H1 (cell line): ENCODE data around the gene TCF7L1. TPM values are rescaled to one million over a fixed set of nuclear protein-coding genes. Genes with fewer than 3 reads are reported as not detected.

Experiments
- CTCF ChIA-PET: fragments of 300-600 bp; sonication (Branson Sonifier 250); formaldehyde crosslinking; loops from one replicate; lab custom pipeline; 2021; ENCODE audit not compliant: partially characterized antibody; lab: Charles Lee
- POLR2A ChIA-PET: fragments of 300-600 bp; sonication (Branson Sonifier 250); formaldehyde crosslinking; loops from one replicate; lab custom pipeline; 2021; ENCODE audit warnings: inconsistent platforms; ENCODE audit not compliant: partially characterized antibody; lab: Charles Lee
- DNase-seq, 2 experiments: peaks; one replicate each; pipeline versions ENCODE4 v3.0.0 to v3.0.0-alpha.2; 2010 to 2022; ENCODE audit warnings: low spot score in 2 of 2, low read depth in 1 of 2, mixed read lengths in 1 of 2
- FAIRE-seq: peaks from 2 replicates; lab custom pipeline; 2011; peaks lifted over from hg19 to GRCh38; lab: Jason Lieb, UNC
- H2AFZ ChIP-seq: 2 replicates; pipeline ENCODE4 v1.8.1; 2012; ENCODE audit warnings: low read length, inconsistent platforms
- H2AK5ac ChIP-seq: 2 replicates; pipeline ENCODE4 v1.6.1; 2013; ENCODE audit warnings: low read depth, low read length
- H2BK120ac ChIP-seq: replicated peaks from 2 replicates; pipeline ENCODE3; 2013; ENCODE audit warnings: low read depth, low read length, inconsistent platforms
- H2BK12ac ChIP-seq: 2 replicates; pipeline ENCODE4 v1.6.1; 2013; ENCODE audit warnings: low read depth, low read length
- H2BK15ac ChIP-seq: 2 replicates; pipeline ENCODE4 v1.6.1; 2013; ENCODE audit warnings: low read length
- H2BK20ac ChIP-seq: 2 replicates; pipeline ENCODE4 v1.6.1; 2013; ENCODE audit warnings: low read length
- H2BK5ac ChIP-seq: 2 replicates; pipeline ENCODE4 v1.6.1; 2013; ENCODE audit warnings: low read depth, low read length
- H3K14ac ChIP-seq: 2 replicates; pipeline ENCODE4 v1.6.1; 2013; ENCODE audit warnings: inconsistent platforms; ENCODE audit not compliant: insufficient read length
- H3K18ac ChIP-seq: 2 replicates; pipeline ENCODE4 v1.6.1; 2013; ENCODE audit warnings: low read length; ENCODE audit errors: extremely low read depth
- H3K23ac ChIP-seq: 2 replicates; pipeline ENCODE4 v1.6.1; 2013; ENCODE audit warnings: inconsistent platforms; ENCODE audit not compliant: insufficient read length
- H3K23me2 ChIP-seq: 2 replicates; pipeline ENCODE4 v1.6.1; 2013; ENCODE audit warnings: low read depth, low read length
- H3K27ac ChIP-seq: 2 replicates; pipeline ENCODE4 v1.6.1; 2011; ENCODE audit warnings: low read depth, low read length, inconsistent platforms
- H3K27me3 ChIP-seq, 4 experiments: replicated peaks in 1 of 4; 1 replicate in 1 of 4; 2 replicates in 3 of 4; pipeline versions ENCODE4 v1.6.1 to v1.8.1; 2011 to 2013; ENCODE audit warnings: low read length in 3 of 4, mild to moderate bottlenecking in 3 of 4, inconsistent platforms in 2 of 4, mixed read lengths in 2 of 4, moderate library complexity in 1 of 4; ENCODE audit not compliant: control insufficient read depth in 3 of 4, insufficient read depth in 3 of 4; ENCODE audit errors: extremely low read depth in 1 of 4
- H3K36me3 ChIP-seq, 4 experiments: 2 replicates each; pipeline versions ENCODE4 v1.6.1 to v1.8.1; 2011 to 2013; ENCODE audit warnings: mild to moderate bottlenecking in 4 of 4, low read length in 3 of 4, moderate library complexity in 2 of 4, control low read depth in 1 of 4, inconsistent platforms in 1 of 4; ENCODE audit not compliant: insufficient read depth in 4 of 4, control insufficient read depth in 2 of 4
- H3K4ac ChIP-seq: replicated peaks from 2 replicates; pipeline ENCODE3; 2013; ENCODE audit warnings: low read length, low read depth, mixed read lengths, inconsistent platforms; ENCODE audit not compliant: insufficient read length
- H3K4me1 ChIP-seq, 4 experiments: replicated peaks in 1 of 4; 1 replicate in 1 of 4; 2 replicates in 3 of 4; pipeline versions ENCODE4 v1.6.1 to v1.8.1; 2011 to 2013; ENCODE audit warnings: low read length in 3 of 4, inconsistent platforms in 2 of 4, mixed read lengths in 1 of 4; ENCODE audit not compliant: insufficient read depth in 4 of 4, control insufficient read depth in 3 of 4
- H3K4me2 ChIP-seq, 2 experiments: 2 replicates each; pipeline versions ENCODE4 v1.6.1 to v1.8.1; 2011 to 2013; ENCODE audit warnings: low read depth in 2 of 2, low read length in 2 of 2, control low read depth in 1 of 2, inconsistent platforms in 1 of 2, mild to moderate bottlenecking in 1 of 2; ENCODE audit not compliant: insufficient read depth in 1 of 2
- H3K4me3 ChIP-seq, 4 experiments: fragments of 200-600, 300-600 bp in 1 of 4; sonication (generic), shearing (Covaris generic), sonication (Bioruptor Twin) in 1 of 4; 2 replicates each; pipeline versions ENCODE4 v1.5.1 to v1.8.1; 2011 to 2016; ENCODE audit warnings: low read length in 4 of 4, low read depth in 3 of 4, control low read depth in 2 of 4, inconsistent platforms in 2 of 4, mild to moderate bottlenecking in 2 of 4, mixed read lengths in 1 of 4, moderate library complexity in 1 of 4; ENCODE audit not compliant: insufficient read depth in 2 of 4; ENCODE audit errors: extremely low read depth in 1 of 4
- H3K56ac ChIP-seq: replicated peaks from 2 replicates; pipeline ENCODE3; 2013; ENCODE audit warnings: low read depth, mild to moderate bottlenecking, mixed read lengths, low read length, inconsistent platforms; ENCODE audit not compliant: insufficient read length
- H3K79me1 ChIP-seq: 2 replicates; pipeline ENCODE4 v1.6.1; 2013; ENCODE audit warnings: low read depth, low read length, control low read depth
- H3K79me2 ChIP-seq, 2 experiments: 2 replicates each; pipeline versions ENCODE4 v1.6.1 to v1.8.1; 2012 to 2013; ENCODE audit warnings: low read length in 2 of 2, mild to moderate bottlenecking in 2 of 2, inconsistent platforms in 1 of 2; ENCODE audit not compliant: insufficient read depth in 2 of 2, control insufficient read depth in 1 of 2
- H3K9ac ChIP-seq, 4 experiments: replicated peaks in 1 of 4; 1 replicate in 1 of 4; 2 replicates in 3 of 4; pipeline versions ENCODE4 v1.6.1 to v1.8.1; 2011 to 2013; ENCODE audit warnings: low read depth in 3 of 4, low read length in 3 of 4, control low read depth in 2 of 4, mild to moderate bottlenecking in 2 of 4, moderate library complexity in 2 of 4, inconsistent platforms in 1 of 4; ENCODE audit errors: extremely low read depth in 1 of 4
- H3K9me3 ChIP-seq, 2 experiments: 2 replicates each; pipeline versions ENCODE4 v1.6.1 to v1.8.1; 2012 to 2013; ENCODE audit warnings: mild to moderate bottlenecking in 2 of 2, moderate library complexity in 2 of 2, control low read depth in 1 of 2, inconsistent platforms in 1 of 2, low read depth in 1 of 2, low read length in 1 of 2, mixed read lengths in 1 of 2; ENCODE audit not compliant: insufficient read depth in 2 of 2
- H4K20me1 ChIP-seq, 2 experiments: replicated peaks in 1 of 2; 2 replicates each; pipeline versions ENCODE3 to v1.8.1; 2011 to 2013; ENCODE audit warnings: inconsistent platforms in 2 of 2, low read length in 2 of 2, mild to moderate bottlenecking in 1 of 2; ENCODE audit not compliant: insufficient read depth in 2 of 2, control insufficient read depth in 1 of 2
- H4K5ac ChIP-seq: 2 replicates; pipeline ENCODE4 v1.6.1; 2013; ENCODE audit warnings: low read length, low read depth, mixed read lengths, inconsistent platforms; ENCODE audit not compliant: insufficient read length
- H4K8ac ChIP-seq: 2 replicates; pipeline ENCODE4 v1.8.0; 2013; ENCODE audit warnings: mild to moderate bottlenecking, moderate library complexity, low read length, inconsistent platforms; ENCODE audit not compliant: insufficient read depth; ENCODE audit errors: extremely low read depth
- H4K91ac ChIP-seq: replicated peaks from 2 replicates; pipeline ENCODE3; 2013; ENCODE audit warnings: low read length, mixed read lengths, inconsistent platforms; ENCODE audit not compliant: insufficient read length
- ATF3 ChIP-seq: IDR thresholded peaks from 2 replicates; pipeline ENCODE4 v1.6.1; 2011; ENCODE audit warnings: low read depth, mild to moderate bottlenecking, low read length; ENCODE audit not compliant: insufficient read depth
- CTCF ChIP-seq, 3 experiments: IDR thresholded peaks; 1 replicate in 2 of 3; 2 replicates in 1 of 3; pipeline versions ENCODE4 v1.5.1 to v1.6.1; 2011; ENCODE audit warnings: low read length in 3 of 3, mild to moderate bottlenecking in 3 of 3, inconsistent platforms in 2 of 3, low read depth in 1 of 3, moderate library complexity in 1 of 3; ENCODE audit not compliant: insufficient read depth in 1 of 3; ENCODE audit errors: control extremely low read depth in 1 of 3
- EGR1 ChIP-seq: IDR thresholded peaks from 2 replicates; pipeline ENCODE4 v1.6.1; 2011; ENCODE audit warnings: low read depth, low read length, borderline replicate concordance
- FOSL1 ChIP-seq: IDR thresholded peaks from 2 replicates; pipeline ENCODE4 v1.6.1; 2011; ENCODE audit warnings: mild to moderate bottlenecking, low read depth, low read length, moderate library complexity; ENCODE audit not compliant: insufficient read depth
- KDM1A ChIP-seq: fragments of 200-600, 300-600 bp; sonication (generic); IDR thresholded peaks from 2 replicates; pipeline ENCODE4 v1.7.1; 2016; ENCODE audit warnings: mild to moderate bottlenecking, low read length, borderline replicate concordance
- NANOG ChIP-seq: IDR thresholded peaks from 2 replicates; pipeline ENCODE4 v1.6.1; 2011; ENCODE audit warnings: low read length, low read depth, mild to moderate bottlenecking, inconsistent platforms; ENCODE audit not compliant: insufficient read depth, poor library complexity, severe bottlenecking
- POLR2A ChIP-seq, 2 experiments: IDR thresholded peaks; 1 replicate in 1 of 2; 2 replicates in 1 of 2; pipeline ENCODE4 v1.6.1; 2011; ENCODE audit warnings: low read depth in 2 of 2, low read length in 2 of 2, mild to moderate bottlenecking in 2 of 2; ENCODE audit errors: control extremely low read depth in 1 of 2
- RBBP5 ChIP-seq: IDR thresholded peaks from 2 replicates; pipeline ENCODE4 v1.7.1; 2012; ENCODE audit warnings: low read depth, mild to moderate bottlenecking, inconsistent platforms, low read length, moderate library complexity, borderline replicate concordance
- SP1 ChIP-seq: IDR thresholded peaks from 2 replicates; pipeline ENCODE4 v1.6.1; 2011; ENCODE audit warnings: low read depth, low read length
- YY1 ChIP-seq: IDR thresholded peaks from 2 replicates; pipeline ENCODE4 v1.6.1; 2011; ENCODE audit warnings: low read depth, mild to moderate bottlenecking, low read length
- WGBS, 2 experiments: shearing (Covaris generic) in 1 of 2; methylation state at CpG; one replicate each; pipeline versions ENCODE4 v1.1.6 to v1.1.7; 2013 to 2015; ENCODE audit warnings: low lambda C conversion rate in 2 of 2, mixed read lengths in 2 of 2, inconsistent platforms in 1 of 2, low coverage in 1 of 2, missing lambda C conversion rate in 1 of 2; ENCODE audit not compliant: insufficient replicate concordance in 2 of 2, insufficient coverage in 1 of 2, insufficient read length in 1 of 2; ENCODE audit errors: extremely low coverage in 1 of 2, missing lambda C conversion rate in 1 of 2; 5-methylcytosine and 5-hydroxymethylcytosine counted together
- polyA plus RNA-seq, 7 experiments: library from polyadenylated mRNA; depleted of rRNA in 3 of 7; stranded (reverse) in 5 of 7; unstranded in 2 of 7; fragments of >200 nt in 5 of 7; fragments of 200-250 nt in 2 of 7; gene quantifications; 1 replicate in 5 of 7; 2 replicates in 1 of 7; 4 replicates in 1 of 7; pipeline versions ENCODE4 v1.2.1 to v1.2.3, GENCODE V29; 2011 to 2013; ENCODE audit warnings: missing spikeins in 2 of 7, mixed read lengths in 2 of 7
- total RNA-seq: library from RNA; stranded (reverse); fragmentation: NEBNext Ultra II Directional; extraction: Animal tissue kit (Norgen Biotek cat#: 25700); gene quantifications from 2 replicates; pipeline ENCODE4 v1.2.1, GENCODE V29; 2021

TCF7L1 gene
- total and polyA plus RNA-seq, 2 of the 8 experiments (the other 6 are each of a cell fraction or from before 2014, with no cell fraction given): 27.5 to 108 TPM

- Histone ChIP-seq H4K20me1 (peaks cover 7 to 24% of the 10 kb centered on the region in 2 experiments), H3K23ac (no peak overlapping the region), H3K4me1 (peaks cover 29 to 45% (median 37%) of the 10 kb centered on the region in 4 experiments), H3K36me3 (no peaks in the 10 kb centered on the region), H2BK20ac (no peak overlapping the region), H3K4me3 (peak overlapping the region in 1 of 4 experiments; percentile 35; a peak in 1 of 8 replicates), H2AFZ (no peak overlapping the region), H3K4me2 (peak overlapping the region; percentile 54 to 73), H3K18ac (peak overlapping the region; percentile 72), H2BK5ac (0 out of 2 replicates have a peak overlapping the region, but pooled peaks have one; percentile 41), H2AK5ac (peak overlapping the region; percentile 68; the same call in 1 of the 2 replicates), H2BK12ac (peak overlapping the region; percentile 94; the same call in 1 of the 2 replicates), H3K27ac (peak overlapping the region; percentile 42), H3K4ac (no peak overlapping the region), H3K9ac (no peak overlapping the region; a peak in 1 of 7 replicates), H2BK15ac (no peak overlapping the region; the same call in 1 of the 2 replicates), H3K23me2 (no peaks in the 10 kb centered on the region), H3K79me2 (peaks cover 0 to 85% of the 10 kb centered on the region in 2 experiments), H3K27me3 (no peaks in the 10 kb centered on the region), H3K56ac (no peak overlapping the region), H2BK120ac (no peak overlapping the region), H4K8ac (no peak overlapping the region), H4K91ac (peak overlapping the region; percentile 15), H3K79me1 (peaks cover 8% of the 10 kb centered on the region), H3K14ac (no peak overlapping the region), H3K9me3 (no peaks in the 10 kb centered on the region), H4K5ac (no peak overlapping the region)
- CTCF ChIA-PET: interaction anchor here (0.6 to 4.8 kb wide), 24 partner anchors 9 to 254 kb away, joined by 3 to 38 read pairs (median 7); partner anchors contain the start of gene TCF7L1
- 50% methylated on average over 6 of the region's 6 CpGs; no CpG with 5 or more reads in 1 of the 2 experiments for WGBS, 2 experiments
- DNase-seq: no peak
- POLR2A ChIA-PET: interaction anchor here (0.9 to 4.2 kb wide), 11 partner anchors 8 to 97 kb away, joined by 3 to 23 read pairs (median 4); partner anchors contain the start of gene TCF7L1
- no peak for FAIRE-seq
- TF ChIP-seq KDM1A: no peak
- TF ChIP-seq POLR2A (IDR thresholded peaks at IDR 0.05; ENCODE audit: control extremely low read depth in 1 of 2, low read depth in 2 of 2, low read length in 2 of 2): no peak
- no peak for TF ChIP-seq NANOG
- no peak for TF ChIP-seq FOSL1
- TF ChIP-seq RBBP5: 0 out of 2 replicates have a peak, but pooled peaks have one; percentile 27
- no peak for TF ChIP-seq YY1
- 0 out of 2 replicates have a peak, but pooled peaks have one; percentile 28 for TF ChIP-seq ATF3
- 0 out of 4 replicates have a peak, but pooled peaks of 1 of the 3 experiments have one; percentile 12 for TF ChIP-seq CTCF (IDR thresholded peaks at IDR 0.05; ENCODE audit: control extremely low read depth in 1 of 3, insufficient read depth in 1 of 3, low read depth in 1 of 3, low read length in 3 of 3)
- no peak for TF ChIP-seq EGR1
- no peak for TF ChIP-seq SP1
Measured at GRCh38 chr2:85231468-85231805, 98.2 kb downstream of the TCF7L1 start.
